ENCODE measurements around the gene IL6ST. TPM values are rescaled to one million over a fixed set of nuclear protein-coding genes. Genes with fewer than 3 reads are reported as not detected.
A peak's percentile ranks its signal among the peaks of the same experiment; 100 is the strongest.
"Not testable (repeated sequence)": the region's sequence is repeated elsewhere in the genome, so short reads cannot be mapped to it uniquely, and the experiment has no call there.

IL6ST gene
- total RNA-seq, 2 donors from 2014 or later = 50.0 to 53.8 TPM

DNA sequence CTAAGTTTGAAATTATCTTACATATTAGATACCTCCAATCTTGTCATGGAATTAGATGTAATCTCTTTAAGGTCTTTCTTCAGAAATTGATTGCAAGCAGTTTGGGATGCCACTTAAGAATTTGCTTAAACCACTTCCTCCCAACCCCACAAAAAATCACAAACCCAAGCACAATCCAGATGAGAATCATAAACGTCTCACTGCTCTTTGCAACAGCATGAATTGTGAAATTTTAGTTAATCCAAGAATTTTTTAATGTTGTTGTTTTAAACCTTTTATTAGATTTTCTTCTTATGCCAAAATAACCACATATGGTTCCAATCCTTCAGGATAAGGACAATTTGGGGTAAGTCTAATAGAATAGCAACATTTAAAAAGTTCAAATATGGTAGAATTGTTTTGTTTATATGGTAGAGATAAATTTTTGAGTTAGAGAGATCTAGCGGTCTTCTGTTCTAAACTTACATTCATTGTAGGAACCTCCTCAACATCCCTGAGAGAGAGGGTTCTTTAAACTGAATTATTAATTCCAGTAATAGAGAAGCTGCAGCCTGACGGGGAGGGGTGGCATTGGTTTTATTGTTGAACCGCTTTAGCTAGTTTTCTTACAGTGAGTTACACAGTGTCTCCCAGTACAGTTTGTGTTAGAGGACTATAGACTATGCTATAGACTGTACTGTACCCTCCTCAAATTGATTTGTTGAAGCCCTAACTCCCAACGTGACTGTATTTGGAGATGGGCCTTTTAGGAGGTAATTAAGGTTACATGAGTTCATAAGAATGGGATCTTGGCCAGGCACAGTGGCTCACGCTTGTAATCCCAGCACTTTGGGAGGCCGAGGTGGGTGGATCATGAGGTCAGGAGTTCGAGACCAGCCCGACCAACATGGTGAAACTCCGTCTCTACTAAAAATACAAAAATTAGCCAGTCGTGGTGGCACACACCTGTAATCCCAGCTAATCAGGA is 24.8 kb upstream of the IL6ST start:
- ATAC-seq (replicated peaks in 1 of 2) = no peak
- H3K4me1 Mint-ChIP-seq (ENCODE audit: low read depth) = peaks cover 25% of the 10 kb centered on the region
- no peaks in the 10 kb centered on the region for H3K27me3 Mint-ChIP-seq (ENCODE audit: low read depth)
- H3K9me3 Mint-ChIP-seq = peaks cover 0 to 4% of the 10 kb centered on the region in 2 donors
- DNase-seq = no peak
- H3K36me3 Mint-ChIP-seq (ENCODE audit: insufficient read depth in 2 of 2) = peaks cover 4 to 9% of the 10 kb centered on the region in 2 donors
- H3K27ac Mint-ChIP-seq = no peak overlapping the region
- H3K4me3 Mint-ChIP-seq = no peak overlapping the region

DNA sequence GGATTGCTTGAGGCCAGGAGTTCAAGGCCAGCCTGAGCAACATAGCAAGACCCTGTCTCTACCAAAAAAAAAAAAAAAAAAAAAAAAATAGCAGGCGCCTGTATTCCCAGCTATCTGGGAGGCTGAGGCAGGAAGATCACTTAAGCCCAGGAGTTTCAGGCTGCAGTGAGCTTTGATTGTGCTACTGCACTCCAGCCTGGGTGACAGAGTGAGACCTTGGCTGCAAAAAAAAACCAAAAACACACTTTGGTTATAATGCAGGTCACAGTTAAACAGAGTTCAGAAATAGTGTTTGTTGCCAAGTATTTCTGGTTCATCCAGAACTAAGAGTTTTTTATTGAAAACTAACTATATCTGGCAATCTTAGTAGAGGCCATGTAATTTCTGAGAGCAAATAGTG is 24.1 kb upstream of the IL6ST start:
- H3K4me3 Mint-ChIP-seq = no peak overlapping the region
- H3K4me1 Mint-ChIP-seq (ENCODE audit: low read depth) = peaks cover 23% of the 10 kb centered on the region
- H3K27ac Mint-ChIP-seq = no peak overlapping the region
- ATAC-seq (replicated peaks in 1 of 2) (no peak), DNase-seq (no peak)
- peaks cover 0 to 4% of the 10 kb centered on the region in 2 donors for H3K9me3 Mint-ChIP-seq
- peaks cover 4 to 9% of the 10 kb centered on the region in 2 donors for H3K36me3 Mint-ChIP-seq (ENCODE audit: insufficient read depth in 2 of 2)
- no peaks in the 10 kb centered on the region for H3K27me3 Mint-ChIP-seq (ENCODE audit: low read depth)

GRCh38 chr5:56014701-56015100 is 19.9 kb upstream of the IL6ST start:
- H3K9me3 Mint-ChIP-seq; H3K36me3 Mint-ChIP-seq (ENCODE audit: insufficient read depth in 2 of 2); ATAC-seq (replicated peaks in 1 of 2); DNase-seq; H3K4me3 Mint-ChIP-seq; H3K27ac Mint-ChIP-seq; H3K27me3 Mint-ChIP-seq (ENCODE audit: low read depth): not testable (repeated sequence)
- peaks cover 50% of the 10 kb centered on the region for H3K4me1 Mint-ChIP-seq (ENCODE audit: low read depth)

DNA sequence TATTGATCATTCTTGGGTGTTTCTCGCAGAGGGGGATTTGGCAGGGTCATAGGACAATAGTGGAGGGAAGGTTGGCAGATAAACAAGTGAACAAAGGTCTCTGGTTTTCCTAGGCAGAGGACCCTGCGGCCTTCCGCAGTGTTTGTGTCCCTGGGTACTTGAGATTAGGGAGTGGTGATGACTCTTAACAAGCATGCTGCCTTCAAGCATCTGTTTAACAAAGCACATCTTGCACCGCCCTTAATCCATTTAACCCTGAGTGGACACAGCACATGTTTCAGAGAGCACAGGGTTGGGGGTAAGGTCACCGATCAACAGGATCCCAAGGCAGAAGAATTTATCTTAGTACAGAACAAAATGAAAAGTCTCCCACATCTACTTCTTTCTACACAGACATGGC is 19.2 kb upstream of the IL6ST start:
- ATAC-seq (replicated peaks in 1 of 2); H3K9me3 Mint-ChIP-seq: not testable (repeated sequence)
- H3K4me1 Mint-ChIP-seq (ENCODE audit: low read depth) = peaks cover 46% of the 10 kb centered on the region

DNA sequence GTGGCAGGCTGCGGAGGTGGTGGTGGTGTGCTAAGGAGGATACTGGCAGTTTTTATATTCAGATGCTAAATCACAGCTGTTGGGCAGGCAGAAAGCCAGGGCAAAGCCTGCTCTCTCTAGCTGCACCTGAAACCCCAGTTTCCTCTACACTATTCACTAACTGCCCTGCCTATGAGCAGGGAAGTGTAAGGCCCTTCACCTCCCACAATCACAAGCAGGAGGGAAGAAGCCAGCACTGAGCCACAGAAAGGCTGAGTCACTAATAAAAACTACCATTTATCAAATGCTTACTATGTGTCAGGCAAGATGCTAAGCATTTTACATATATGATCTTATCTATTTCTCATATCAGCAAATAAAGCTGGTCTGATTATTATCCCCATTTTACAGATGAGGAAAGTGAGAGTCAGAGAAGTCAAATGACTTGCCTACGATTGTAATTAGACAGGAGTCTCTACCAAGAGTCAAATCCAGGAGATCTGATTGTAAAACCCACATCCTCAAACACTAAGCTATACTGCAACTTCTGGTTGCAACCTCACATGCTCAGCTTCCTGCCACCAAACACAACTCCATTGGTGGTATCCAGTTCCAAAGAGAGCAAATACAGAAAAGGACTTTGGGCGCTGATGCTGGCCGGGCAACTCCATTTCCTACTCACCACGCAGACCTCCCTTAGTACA is 17.7 kb upstream of the IL6ST start:
- ATAC-seq (replicated peaks in 1 of 2) (peak; percentile 74 to 76), DNase-seq (peak; percentile 7 to 31)
- Mint-ChIP-seq H3K27ac (peak overlapping the region; percentile 43), H3K4me3 (peak overlapping the region; percentile 40 to 66), H3K36me3 (ENCODE audit: insufficient read depth in 2 of 2) (peaks cover 4 to 5% of the 10 kb centered on the region in 2 donors), H3K9me3 (peaks cover 0 to 4% of the 10 kb centered on the region in 2 donors), H3K4me1 (ENCODE audit: low read depth) (peaks cover 45% of the 10 kb centered on the region), H3K27me3 (ENCODE audit: low read depth) (no peaks in the 10 kb centered on the region)

More for the DNA sequence above, 19.2 kb upstream of the IL6ST start:
- H3K27me3 Mint-ChIP-seq (ENCODE audit: low read depth); DNase-seq; H3K4me3 Mint-ChIP-seq; H3K27ac Mint-ChIP-seq; H3K36me3 Mint-ChIP-seq (ENCODE audit: insufficient read depth in 2 of 2): not testable (repeated sequence)

- Mint-ChIP-seq H3K27me3 (ENCODE audit: low read depth) (no peaks in the 10 kb centered on the region), H3K27ac (peak overlapping the region; percentile 43), H3K9me3 (peaks cover 0 to 4% of the 10 kb centered on the region in 2 donors), H3K36me3 (ENCODE audit: insufficient read depth in 2 of 2) (peaks cover 4 to 5% of the 10 kb centered on the region in 2 donors), H3K4me1 (ENCODE audit: low read depth) (peaks cover 46% of the 10 kb centered on the region), H3K4me3 (peak overlapping the region; percentile 40 to 66)
- DNase-seq (peak; percentile 13 to 20), ATAC-seq (replicated peaks in 1 of 2) (peak; percentile 82 to 85)
These were observed 17.1 kb upstream of the IL6ST start for GRCh38 chr5:56011835-56012234.

GRCh38 chr5:56010431-56010830 is 15.7 kb upstream of the IL6ST start:
- Mint-ChIP-seq H3K27me3 (ENCODE audit: low read depth) (no peaks in the 10 kb centered on the region), H3K27ac (no peak overlapping the region), H3K9me3 (no peaks in the 10 kb centered on the region), H3K36me3 (ENCODE audit: insufficient read depth in 2 of 2) (no peaks in the 10 kb centered on the region), H3K4me1 (ENCODE audit: low read depth) (peaks cover 55% of the 10 kb centered on the region), H3K4me3 (no peak overlapping the region)
- DNase-seq (no peak), ATAC-seq (replicated peaks in 1 of 2) (no peak)

- Mint-ChIP-seq H3K36me3 (ENCODE audit: insufficient read depth in 2 of 2) (peaks cover 0 to 3% of the 10 kb centered on the region in 2 donors), H3K4me1 (ENCODE audit: low read depth) (peaks cover 36% of the 10 kb centered on the region), H3K9me3 (peaks cover 0 to 2% of the 10 kb centered on the region in 2 donors), H3K27ac (no peak overlapping the region), H3K4me3 (peak overlapping the region in 1 of 2 donors; percentile 40), H3K27me3 (ENCODE audit: low read depth) (no peaks in the 10 kb centered on the region)
- ATAC-seq (replicated peaks in 1 of 2) (peak; percentile 28 to 51), DNase-seq (no peak)
These were observed 11.8 kb upstream of the IL6ST start for GRCh38 chr5:56006600-56006999.

GRCh38 chr5:56006094-56006493 is 11.3 kb upstream of the IL6ST start:
- H3K4me1 Mint-ChIP-seq (ENCODE audit: low read depth) = peaks cover 31% of the 10 kb centered on the region
- no peak overlapping the region for H3K27ac Mint-ChIP-seq
- no peaks in the 10 kb centered on the region for H3K27me3 Mint-ChIP-seq (ENCODE audit: low read depth)
- peaks cover 0 to 2% of the 10 kb centered on the region in 2 donors for H3K9me3 Mint-ChIP-seq
- H3K4me3 Mint-ChIP-seq = peak overlapping the region in 1 of 2 donors; percentile 40
- DNase-seq (no peak), ATAC-seq (replicated peaks in 1 of 2) (peak in 1 of 2 donors; percentile 27)
- H3K36me3 Mint-ChIP-seq (ENCODE audit: insufficient read depth in 2 of 2) = peaks cover 0 to 3% of the 10 kb centered on the region in 2 donors

DNA sequence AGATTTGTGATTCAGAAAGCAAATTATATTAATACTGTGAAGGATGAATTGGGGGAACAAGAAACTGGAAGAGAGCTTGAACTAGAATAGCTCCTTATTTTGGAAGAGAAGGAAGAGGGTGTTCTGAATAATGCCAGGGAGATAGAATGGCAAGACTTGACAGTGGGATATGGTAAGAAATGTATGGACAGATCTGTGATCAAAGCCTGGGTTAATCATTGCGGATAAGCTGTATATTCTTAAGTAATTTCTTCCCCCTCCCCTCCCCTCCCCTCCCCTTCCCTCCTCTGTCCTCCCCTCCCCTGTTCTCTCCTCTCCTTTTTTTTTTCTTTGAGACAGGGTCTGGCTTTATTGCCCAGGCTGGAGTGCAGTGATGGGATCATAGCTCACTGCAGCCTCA is 10.1 kb upstream of the IL6ST start:
- Mint-ChIP-seq H3K36me3 (ENCODE audit: insufficient read depth in 2 of 2) (peaks cover 0 to 3% of the 10 kb centered on the region in 2 donors), H3K4me3 (no peak overlapping the region), H3K27me3 (ENCODE audit: low read depth) (no peaks in the 10 kb centered on the region), H3K27ac (no peak overlapping the region), H3K4me1 (ENCODE audit: low read depth) (peaks cover 20% of the 10 kb centered on the region), H3K9me3 (peaks cover 0 to 2% of the 10 kb centered on the region in 2 donors)
- DNase-seq = no peak
- no peak for ATAC-seq (replicated peaks in 1 of 2)

DNA sequence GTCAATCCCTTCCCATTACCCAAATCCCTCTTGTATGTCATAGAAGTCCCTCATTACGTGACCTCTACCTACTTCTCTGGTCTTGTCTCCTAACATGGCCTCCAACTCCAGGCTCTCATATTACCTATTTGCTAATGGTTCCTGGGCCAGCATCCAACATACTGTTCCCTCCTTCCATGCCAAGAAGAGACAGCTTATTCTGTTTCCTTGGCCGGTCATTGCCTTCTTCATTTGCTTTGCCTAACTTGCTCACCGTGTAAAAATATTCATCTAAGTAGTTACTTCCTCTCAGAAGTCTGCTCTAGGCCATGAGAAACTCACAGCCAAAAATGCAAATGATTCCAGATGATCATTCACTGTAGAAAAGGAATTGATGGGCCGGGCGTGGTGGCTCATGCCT is 8.9 kb upstream of the IL6ST start:
- H3K9me3 Mint-ChIP-seq = peaks cover 0 to 2% of the 10 kb centered on the region in 2 donors
- H3K27ac Mint-ChIP-seq = no peak overlapping the region
- no peaks in the 10 kb centered on the region for H3K27me3 Mint-ChIP-seq (ENCODE audit: low read depth)
- DNase-seq (no peak), ATAC-seq (replicated peaks in 1 of 2) (no peak)
- no peak overlapping the region for H3K4me3 Mint-ChIP-seq
- H3K36me3 Mint-ChIP-seq (ENCODE audit: insufficient read depth in 2 of 2) = peaks cover 0 to 3% of the 10 kb centered on the region in 2 donors
- H3K4me1 Mint-ChIP-seq (ENCODE audit: low read depth) = peaks cover 15% of the 10 kb centered on the region

DNA sequence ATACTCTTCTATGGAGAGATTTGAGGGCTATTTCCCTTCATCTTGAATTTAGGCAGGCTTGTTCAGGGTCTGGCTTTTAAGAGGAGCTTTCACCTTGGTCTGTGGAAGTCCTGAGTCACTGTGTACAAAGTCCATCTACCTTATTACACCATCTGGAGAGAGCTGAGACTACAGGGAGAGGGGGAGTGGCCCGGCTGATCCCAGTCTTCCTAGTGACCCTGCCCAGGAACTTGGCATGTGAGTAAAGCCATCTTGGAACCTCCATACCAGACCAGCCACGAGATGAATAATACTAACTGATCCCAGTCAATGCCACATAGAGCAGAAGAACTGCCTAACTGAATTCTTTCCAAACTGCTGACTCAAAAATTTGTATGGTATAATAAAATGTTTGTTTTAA is 8.4 kb upstream of the IL6ST start:
- DNase-seq (no peak), ATAC-seq (replicated peaks in 1 of 2) (no peak)
- H3K4me3 Mint-ChIP-seq = no peak overlapping the region
- H3K4me1 Mint-ChIP-seq (ENCODE audit: low read depth) = peaks cover 20% of the 10 kb centered on the region
- H3K9me3 Mint-ChIP-seq = peaks cover 0 to 2% of the 10 kb centered on the region in 2 donors
- H3K27ac Mint-ChIP-seq = no peak overlapping the region
- peaks cover 0 to 3% of the 10 kb centered on the region in 2 donors for H3K36me3 Mint-ChIP-seq (ENCODE audit: insufficient read depth in 2 of 2)
- no peaks in the 10 kb centered on the region for H3K27me3 Mint-ChIP-seq (ENCODE audit: low read depth)

GRCh38 chr5:56002303-56002702 is 7.5 kb upstream of the IL6ST start:
- no peak for DNase-seq
- no peak for ATAC-seq (replicated peaks in 1 of 2)
- H3K27ac Mint-ChIP-seq = no peak overlapping the region
- H3K4me3 Mint-ChIP-seq = no peak overlapping the region
- H3K27me3 Mint-ChIP-seq (ENCODE audit: low read depth) = no peaks in the 10 kb centered on the region
- H3K36me3 Mint-ChIP-seq (ENCODE audit: insufficient read depth in 2 of 2) = peaks cover 0 to 3% of the 10 kb centered on the region in 2 donors
- peaks cover 29% of the 10 kb centered on the region for H3K4me1 Mint-ChIP-seq (ENCODE audit: low read depth)
- peaks cover 0 to 2% of the 10 kb centered on the region in 2 donors for H3K9me3 Mint-ChIP-seq

Measured in activated T-cell treated with anti-CD3 and anti-CD28 coated beads, Interleukin-2, amount 50 U/mL, for 72 hours (primary cell).